ENCODE measurements around the gene P2RX1.

GRCh38 chr17:3937359-3937758 is 21.1 kb upstream of the P2RX1 start:
- TF ChIP-seq EZH2 (IDR thresholded peaks at IDR 0.05; ENCODE audit: low read depth), result no peak
- TF ChIP-seq, protein P1, sequence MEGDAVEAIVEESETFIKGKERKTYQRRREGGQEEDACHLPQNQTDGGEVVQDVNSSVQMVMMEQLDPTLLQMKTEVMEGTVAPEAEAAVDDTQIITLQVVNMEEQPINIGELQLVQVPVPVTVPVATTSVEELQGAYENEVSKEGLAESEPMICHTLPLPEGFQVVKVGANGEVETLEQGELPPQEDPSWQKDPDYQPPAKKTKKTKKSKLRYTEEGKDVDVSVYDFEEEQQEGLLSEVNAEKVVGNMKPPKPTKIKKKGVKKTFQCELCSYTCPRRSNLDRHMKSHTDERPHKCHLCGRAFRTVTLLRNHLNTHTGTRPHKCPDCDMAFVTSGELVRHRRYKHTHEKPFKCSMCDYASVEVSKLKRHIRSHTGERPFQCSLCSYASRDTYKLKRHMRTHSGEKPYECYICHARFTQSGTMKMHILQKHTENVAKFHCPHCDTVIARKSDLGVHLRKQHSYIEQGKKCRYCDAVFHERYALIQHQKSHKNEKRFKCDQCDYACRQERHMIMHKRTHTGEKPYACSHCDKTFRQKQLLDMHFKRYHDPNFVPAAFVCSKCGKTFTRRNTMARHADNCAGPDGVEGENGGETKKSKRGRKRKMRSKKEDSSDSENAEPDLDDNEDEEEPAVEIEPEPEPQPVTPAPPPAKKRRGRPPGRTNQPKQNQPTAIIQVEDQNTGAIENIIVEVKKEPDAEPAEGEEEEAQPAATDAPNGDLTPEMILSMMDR (conservative IDR thresholded peaks at IDR 0.05), result no peak

Measured in PC-9 (cell line).